Measurements from ENCODE around the gene MAPRE3.

MAPRE3 gene

DNA sequence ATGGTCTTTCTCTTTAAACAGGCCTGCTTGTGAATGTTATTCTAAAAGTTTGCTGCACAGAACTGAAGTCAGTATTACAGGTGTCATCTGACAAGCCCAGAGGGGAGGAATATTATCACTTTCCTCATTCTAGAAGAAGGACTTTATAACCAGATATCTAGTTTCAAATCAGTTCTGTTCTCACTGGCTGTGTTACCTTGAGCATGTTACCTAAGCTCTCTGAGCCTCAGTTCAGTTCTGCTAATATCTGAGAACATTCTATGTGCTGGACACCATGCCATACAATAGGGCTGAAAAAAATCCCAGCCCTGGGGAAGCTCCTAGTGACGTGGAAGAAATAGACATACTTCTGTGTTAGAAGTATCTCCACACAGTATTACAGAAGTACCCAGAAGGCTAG is 27.9 kb downstream of the MAPRE3 start:
- Histone ChIP-seq H3K9ac (ENCODE audit: low read length) (no peak overlapping the region), H3K4me3 (ENCODE audit: insufficient read depth, low read length, poor library complexity, severe bottlenecking) (no peak overlapping the region), H3K4me2 (ENCODE audit: low read depth, low read length, poor library complexity, severe bottlenecking) (no peak overlapping the region), H3K9me2 (replicated peaks; ENCODE audit: insufficient read depth, low read length) (no peaks in the 10 kb centered on the region), H2AFZ (ENCODE audit: low read depth, low read length, severe bottlenecking) (no peak overlapping the region), H3K79me2 (ENCODE audit: insufficient read depth, low read length) (no peaks in the 10 kb centered on the region), H3F3A (ENCODE audit: insufficient read depth) (no peaks in the 10 kb centered on the region), H3K27ac (ENCODE audit: low read depth, low read length) (no peak overlapping the region), H3K9me3 (ENCODE audit: insufficient read depth, low read length) (no peaks in the 10 kb centered on the region), H3K36me3 (ENCODE audit: low read length) (no peaks in the 10 kb centered on the region), H4K20me1 (ENCODE audit: low read depth, low read length) (no peaks in the 10 kb centered on the region), H3K27me3 (ENCODE audit: low read length) (no peaks in the 10 kb centered on the region)
- no peak for TF ChIP-seq EZH2phosphoT487 (conservative IDR thresholded peaks at IDR 0.05; ENCODE audit: low read length)
- TF ChIP-seq, protein P1, sequence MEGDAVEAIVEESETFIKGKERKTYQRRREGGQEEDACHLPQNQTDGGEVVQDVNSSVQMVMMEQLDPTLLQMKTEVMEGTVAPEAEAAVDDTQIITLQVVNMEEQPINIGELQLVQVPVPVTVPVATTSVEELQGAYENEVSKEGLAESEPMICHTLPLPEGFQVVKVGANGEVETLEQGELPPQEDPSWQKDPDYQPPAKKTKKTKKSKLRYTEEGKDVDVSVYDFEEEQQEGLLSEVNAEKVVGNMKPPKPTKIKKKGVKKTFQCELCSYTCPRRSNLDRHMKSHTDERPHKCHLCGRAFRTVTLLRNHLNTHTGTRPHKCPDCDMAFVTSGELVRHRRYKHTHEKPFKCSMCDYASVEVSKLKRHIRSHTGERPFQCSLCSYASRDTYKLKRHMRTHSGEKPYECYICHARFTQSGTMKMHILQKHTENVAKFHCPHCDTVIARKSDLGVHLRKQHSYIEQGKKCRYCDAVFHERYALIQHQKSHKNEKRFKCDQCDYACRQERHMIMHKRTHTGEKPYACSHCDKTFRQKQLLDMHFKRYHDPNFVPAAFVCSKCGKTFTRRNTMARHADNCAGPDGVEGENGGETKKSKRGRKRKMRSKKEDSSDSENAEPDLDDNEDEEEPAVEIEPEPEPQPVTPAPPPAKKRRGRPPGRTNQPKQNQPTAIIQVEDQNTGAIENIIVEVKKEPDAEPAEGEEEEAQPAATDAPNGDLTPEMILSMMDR (IDR thresholded peaks at IDR 0.05; ENCODE audit: insufficient read depth, low read length, poor library complexity, severe bottlenecking): no peak

DNA sequence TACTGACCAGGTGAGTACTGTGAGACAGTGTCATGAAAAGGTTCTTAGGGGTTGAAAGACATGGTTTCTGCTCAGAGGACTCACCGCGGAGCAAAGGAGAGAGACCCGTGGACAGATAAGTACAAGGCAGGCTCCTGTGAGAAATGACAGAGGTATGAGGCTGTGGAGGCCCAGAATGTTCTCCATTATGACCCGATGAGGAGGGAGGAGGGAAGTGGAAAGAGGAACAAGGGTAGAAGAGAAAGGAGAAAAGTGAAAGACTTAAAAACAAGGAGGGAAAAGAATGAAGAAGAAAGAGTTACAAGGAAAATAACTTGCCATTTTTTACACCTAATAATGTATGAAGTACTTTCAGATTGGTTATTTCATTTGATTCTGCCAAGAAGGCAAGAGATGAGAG is 29.8 kb downstream of the MAPRE3 start:
- no peaks in the 10 kb centered on the region for H3K36me3 ChIP-seq (ENCODE audit: low read length)
- H2AFZ ChIP-seq (ENCODE audit: low read depth, low read length, severe bottlenecking): no peak overlapping the region
- H3K4me3 ChIP-seq (ENCODE audit: insufficient read depth, low read length, poor library complexity, severe bottlenecking): no peak overlapping the region
- no peak overlapping the region for H3K4me2 ChIP-seq (ENCODE audit: low read depth, low read length, poor library complexity, severe bottlenecking)
- no peak overlapping the region for H3K27ac ChIP-seq (ENCODE audit: low read depth, low read length)
- no peaks in the 10 kb centered on the region for H4K20me1 ChIP-seq (ENCODE audit: low read depth, low read length)
- H3K9ac ChIP-seq (ENCODE audit: low read length): no peak overlapping the region
- H3K9me2 ChIP-seq (replicated peaks; ENCODE audit: insufficient read depth, low read length): no peaks in the 10 kb centered on the region
- no peaks in the 10 kb centered on the region for H3K79me2 ChIP-seq (ENCODE audit: insufficient read depth, low read length)
- H3F3A ChIP-seq (ENCODE audit: insufficient read depth): no peaks in the 10 kb centered on the region
- H3K27me3 ChIP-seq (ENCODE audit: low read length): no peaks in the 10 kb centered on the region
- TF ChIP-seq EZH2phosphoT487 (conservative IDR thresholded peaks at IDR 0.05; ENCODE audit: low read length): no peak
- TF ChIP-seq, protein P1 (IDR thresholded peaks at IDR 0.05; ENCODE audit: insufficient read depth, low read length, poor library complexity, severe bottlenecking): no peak
- no peaks in the 10 kb centered on the region for H3K9me3 ChIP-seq (ENCODE audit: insufficient read depth, low read length)

DNA sequence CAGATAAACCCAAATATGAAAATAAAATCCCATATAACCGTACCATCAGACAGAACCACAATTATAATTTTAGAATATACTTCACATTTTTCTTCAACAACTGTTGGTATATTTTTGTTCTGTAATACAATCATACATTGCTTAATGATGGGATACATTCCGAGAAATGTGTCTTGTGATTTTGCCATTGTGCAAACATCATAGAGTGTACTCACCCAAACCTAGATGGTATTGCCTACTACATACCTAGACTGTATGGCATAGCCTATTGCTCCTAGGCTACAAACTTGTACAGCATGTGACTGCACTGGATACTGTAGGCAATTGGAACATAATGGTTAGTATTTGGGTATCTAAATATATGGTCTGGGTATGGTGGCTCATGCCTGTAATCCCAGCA is 30.6 kb downstream of the MAPRE3 start:
- no peaks in the 10 kb centered on the region for H3K27me3 ChIP-seq (ENCODE audit: low read length)
- no peak for TF ChIP-seq EZH2phosphoT487 (conservative IDR thresholded peaks at IDR 0.05; ENCODE audit: low read length)
- TF ChIP-seq, protein P1 (IDR thresholded peaks at IDR 0.05; ENCODE audit: insufficient read depth, low read length, poor library complexity, severe bottlenecking): no peak
- H3K4me3 ChIP-seq (ENCODE audit: insufficient read depth, low read length, poor library complexity, severe bottlenecking): no peak overlapping the region
- H3K36me3 ChIP-seq (ENCODE audit: low read length): no peaks in the 10 kb centered on the region
- H3K79me2 ChIP-seq (ENCODE audit: insufficient read depth, low read length): no peaks in the 10 kb centered on the region
- H3F3A ChIP-seq (ENCODE audit: insufficient read depth): no peaks in the 10 kb centered on the region
- no peak overlapping the region for H3K9ac ChIP-seq (ENCODE audit: low read length)
- H2AFZ ChIP-seq (ENCODE audit: low read depth, low read length, severe bottlenecking): no peak overlapping the region
- no peak overlapping the region for H3K27ac ChIP-seq (ENCODE audit: low read depth, low read length)
- no peaks in the 10 kb centered on the region for H3K9me3 ChIP-seq (ENCODE audit: insufficient read depth, low read length)
- H3K9me2 ChIP-seq (replicated peaks; ENCODE audit: insufficient read depth, low read length): no peaks in the 10 kb centered on the region
- H4K20me1 ChIP-seq (ENCODE audit: low read depth, low read length): no peaks in the 10 kb centered on the region
- no peak overlapping the region for H3K4me2 ChIP-seq (ENCODE audit: low read depth, low read length, poor library complexity, severe bottlenecking)
